OCI-LY1 (cell line): ENCODE measurements around the gene EXD2.

Experiments used
- H2AFZ ChIP-seq: fragments of 200-600 bp; sonication (generic), shearing (Covaris generic); 2 replicates; pipeline ENCODE4 v1.6.0; 2014; ENCODE audit warnings: antibody characterized with exemption, mild to moderate bottlenecking, low read length
- H3F3A ChIP-seq: fragments of 200-600 bp; sonication (generic), shearing (Covaris generic); 2 replicates; pipeline ENCODE4 v1.6.0; 2014; ENCODE audit warnings: mild to moderate bottlenecking, antibody characterized with exemption, low read length, moderate library complexity; ENCODE audit not compliant: insufficient read depth
- H3K27ac ChIP-seq: fragments of 200-600 bp; sonication (generic); 2 replicates; pipeline ENCODE4 v1.5.1; 2014; ENCODE audit warnings: low read length, mixed run types, mild to moderate bottlenecking, low read depth; ENCODE audit not compliant: poor library complexity, severe bottlenecking
- H3K27me3 ChIP-seq: fragments of 200-600 bp; sonication (generic); 2 replicates; pipeline ENCODE4 v1.6.0; 2014; ENCODE audit warnings: antibody characterized with exemption, mild to moderate bottlenecking, low read length, moderate library complexity; ENCODE audit not compliant: insufficient read depth
- H3K36me3 ChIP-seq: fragments of 200-600 bp; sonication (generic); 2 replicates; pipeline ENCODE4 v1.6.1; 2014; ENCODE audit warnings: mild to moderate bottlenecking, antibody characterized with exemption, low read length, moderate library complexity, mixed read lengths; ENCODE audit not compliant: insufficient read depth
- H3K4me1 ChIP-seq: fragments of 200-600 bp; sonication (generic); 2 replicates; pipeline ENCODE4 v1.5.1; 2014; ENCODE audit warnings: mild to moderate bottlenecking, low read length, moderate library complexity; ENCODE audit not compliant: insufficient read depth, severe bottlenecking
- H3K4me2 ChIP-seq: fragments of 200-600 bp; sonication (generic), shearing (Covaris generic); 2 replicates; pipeline ENCODE4 v1.6.1; 2014; ENCODE audit warnings: low read length
- H3K4me3 ChIP-seq: fragments of 200-600 bp; sonication (generic); 2 replicates; pipeline ENCODE4 v1.5.1; 2014; ENCODE audit warnings: low read length, low read depth, mild to moderate bottlenecking, mixed read lengths; ENCODE audit not compliant: poor library complexity, severe bottlenecking
- H3K79me2 ChIP-seq: fragments of 200-600 bp; shearing (Covaris generic); 2 replicates; pipeline ENCODE4 v1.6.1; 2016; ENCODE audit warnings: mixed run types, low read length, mixed read lengths; ENCODE audit not compliant: insufficient read depth
- H3K9ac ChIP-seq: fragments of 200-600 bp; sonication (generic), shearing (Covaris generic); 2 replicates; pipeline ENCODE4 v1.6.1; 2014; ENCODE audit warnings: mild to moderate bottlenecking, low read length, mixed read lengths
- H3K9me2 ChIP-seq: fragments of 200-600 bp; sonication (generic), shearing (Covaris generic); 2 replicates; pipeline ENCODE4 v1.6.1; 2014; ENCODE audit warnings: low read depth, mild to moderate bottlenecking, low read length, mixed read lengths
- H3K9me3 ChIP-seq: fragments of 200-600 bp; shearing (Covaris generic); 2 replicates; pipeline ENCODE4 v1.6.1; 2014; ENCODE audit warnings: low read length, mixed read lengths
- H4K20me1 ChIP-seq: fragments of 200-600 bp; sonication (generic), shearing (Covaris generic); 2 replicates; pipeline ENCODE4 v1.6.0; 2016; ENCODE audit warnings: mild to moderate bottlenecking, low read length; ENCODE audit not compliant: insufficient read depth
- CTCF ChIP-seq: fragments of 200-600 bp; sonication (generic), shearing (Covaris generic); IDR thresholded peaks from 2 replicates; pipeline ENCODE4 v1.5.1; 2017; ENCODE audit warnings: mild to moderate bottlenecking, antibody characterized with exemption, low read length, moderate library complexity, mixed read lengths
- EZH2 ChIP-seq: fragments of 200-600 bp; sonication (generic), shearing (Covaris generic); IDR thresholded peaks from 2 replicates; pipeline ENCODE4 v1.8.0; 2017; ENCODE audit warnings: borderline replicate concordance, mixed run types, mild to moderate bottlenecking, antibody characterized with exemption, low read length, moderate library complexity, mixed read lengths

The EXD2 gene

GRCh38 chr14:69270097-69270496 lies 78.8 kb downstream of the EXD2 start:
- Histone ChIP-seq H2AFZ (no peak overlapping the region), H4K20me1 (no peaks in the 10 kb centered on the region)

DNA sequence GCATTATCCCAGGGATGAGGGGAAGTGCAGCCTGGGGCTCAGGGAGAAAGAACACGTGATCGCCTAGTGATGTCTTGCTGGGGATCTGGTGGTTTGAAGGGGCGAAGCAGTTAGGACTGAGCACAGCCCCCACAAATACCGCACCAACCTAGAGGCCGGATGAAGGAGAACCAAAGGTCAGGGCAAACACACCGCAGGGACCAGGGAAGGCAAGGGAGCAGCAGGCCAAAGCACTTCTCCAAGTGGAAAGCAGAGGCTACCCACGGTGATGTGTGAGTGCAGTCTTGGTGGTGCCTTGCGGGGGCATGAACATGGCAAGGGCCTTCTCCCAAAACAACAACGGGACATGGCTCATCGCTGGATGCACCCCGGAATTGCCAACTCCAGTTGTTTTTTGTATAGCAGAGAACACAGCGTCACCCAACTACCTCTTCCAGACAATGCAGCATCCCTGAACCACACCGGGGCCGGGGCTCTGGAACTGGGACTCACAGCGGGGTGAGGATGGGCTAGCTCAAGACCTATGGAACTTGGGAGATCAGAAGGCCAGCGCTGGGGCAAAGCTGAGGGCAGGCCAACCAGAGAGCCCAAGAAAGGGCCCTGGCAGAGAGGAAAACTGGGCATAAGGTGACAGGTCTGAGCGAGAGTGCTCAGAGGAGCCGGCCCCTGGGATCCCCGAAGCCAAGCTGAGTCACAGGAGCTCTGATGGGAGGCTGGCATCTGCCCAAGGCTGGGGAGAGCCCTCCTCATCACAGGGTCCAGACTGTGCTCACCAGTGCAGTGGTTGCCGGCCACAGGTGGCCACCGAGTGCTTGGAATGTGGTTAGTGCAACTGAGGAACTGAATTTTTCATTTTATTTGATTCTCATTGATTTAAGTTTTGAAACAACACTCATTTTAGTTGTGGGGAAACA lies 79.8 kb downstream of the EXD2 start:
- no peak for TF ChIP-seq EZH2
- TF ChIP-seq CTCF = no peak

More at GRCh38 chr14:69270097-69270496, 78.8 kb downstream of the EXD2 start:
- Histone ChIP-seq H3K79me2 (no peaks in the 10 kb centered on the region), H3K9me2 (no peaks in the 10 kb centered on the region), H3K4me1 (no peaks in the 10 kb centered on the region), H3K36me3 (no peaks in the 10 kb centered on the region), H3F3A (no peaks in the 10 kb centered on the region), H3K27ac (no peak overlapping the region), H3K9ac (no peak overlapping the region), H3K4me3 (no peak overlapping the region), H3K9me3 (no peaks in the 10 kb centered on the region), H3K27me3 (peaks cover 17% of the 10 kb centered on the region; the same call in 1 of the 2 replicates), H3K4me2 (no peak overlapping the region)
- TF ChIP-seq CTCF = no peak

GRCh38 chr14:69274321-69274720 lies 83.0 kb downstream of the EXD2 start:
- no peaks in the 10 kb centered on the region for H3K36me3 ChIP-seq
- H3K27ac ChIP-seq = no peak overlapping the region
- no peaks in the 10 kb centered on the region for H3K9me3 ChIP-seq
- H3K27me3 ChIP-seq = peaks cover 10% of the 10 kb centered on the region; the same call in 1 of the 2 replicates
- no peaks in the 10 kb centered on the region for H3K79me2 ChIP-seq
- no peaks in the 10 kb centered on the region for H3K9me2 ChIP-seq
- H4K20me1 ChIP-seq = no peaks in the 10 kb centered on the region
- H3K4me3 ChIP-seq = no peak overlapping the region
- H3K9ac ChIP-seq = no peak overlapping the region
- TF ChIP-seq EZH2 (no peak), CTCF (no peak)
- no peaks in the 10 kb centered on the region for H3K4me1 ChIP-seq
- H3K4me2 ChIP-seq = no peak overlapping the region
- H2AFZ ChIP-seq = no peak overlapping the region
- H3F3A ChIP-seq = no peaks in the 10 kb centered on the region

More for the DNA sequence above, 79.8 kb downstream of the EXD2 start:
- no peak overlapping the region for H3K9ac ChIP-seq
- no peaks in the 10 kb centered on the region for H4K20me1 ChIP-seq
- no peak overlapping the region for H3K4me2 ChIP-seq
- no peaks in the 10 kb centered on the region for H3K9me3 ChIP-seq
- no peak overlapping the region for H3K4me3 ChIP-seq
- no peak overlapping the region for H2AFZ ChIP-seq
- H3K27me3 ChIP-seq = peaks cover 11% of the 10 kb centered on the region; the same call in 1 of the 2 replicates
- H3K27ac ChIP-seq = no peak overlapping the region
- no peaks in the 10 kb centered on the region for H3F3A ChIP-seq
- H3K79me2 ChIP-seq = no peaks in the 10 kb centered on the region
- no peaks in the 10 kb centered on the region for H3K4me1 ChIP-seq
- H3K9me2 ChIP-seq = no peaks in the 10 kb centered on the region
- no peaks in the 10 kb centered on the region for H3K36me3 ChIP-seq
